HUES6 (cell line): ENCODE results near the gene BANF2.

ENCODE experiments used
- H3K27ac ChIP-seq: 2 replicates; pipeline ENCODE4 v1.7.0; 2013; ENCODE audit warnings: low read depth, mild to moderate bottlenecking, low read length, inconsistent platforms
- H3K27me3 ChIP-seq: 2 replicates; pipeline ENCODE4 v1.6.1; 2013; ENCODE audit warnings: low read length; ENCODE audit not compliant: control insufficient read depth, insufficient read depth
- H3K36me3 ChIP-seq: 2 replicates; pipeline ENCODE4 v1.6.1; 2013; ENCODE audit warnings: low read length; ENCODE audit not compliant: control insufficient read depth, insufficient read depth
- H3K4me1 ChIP-seq: 2 replicates; pipeline ENCODE4 v1.6.1; 2013; ENCODE audit warnings: low read length; ENCODE audit not compliant: control insufficient read depth, insufficient read depth
- H3K4me3 ChIP-seq: 2 replicates; pipeline ENCODE4 v1.5.1; 2013; ENCODE audit warnings: low read depth, low read length
- H3K9ac ChIP-seq: one replicate; pipeline ENCODE4 v1.6.1; 2013; ENCODE audit warnings: mild to moderate bottlenecking, low read length
- H3K9me3 ChIP-seq: 2 replicates; pipeline ENCODE4 v1.6.1; 2013; ENCODE audit warnings: low read depth, low read length; ENCODE audit not compliant: control insufficient read depth, insufficient read depth

The BANF2 gene

DNA sequence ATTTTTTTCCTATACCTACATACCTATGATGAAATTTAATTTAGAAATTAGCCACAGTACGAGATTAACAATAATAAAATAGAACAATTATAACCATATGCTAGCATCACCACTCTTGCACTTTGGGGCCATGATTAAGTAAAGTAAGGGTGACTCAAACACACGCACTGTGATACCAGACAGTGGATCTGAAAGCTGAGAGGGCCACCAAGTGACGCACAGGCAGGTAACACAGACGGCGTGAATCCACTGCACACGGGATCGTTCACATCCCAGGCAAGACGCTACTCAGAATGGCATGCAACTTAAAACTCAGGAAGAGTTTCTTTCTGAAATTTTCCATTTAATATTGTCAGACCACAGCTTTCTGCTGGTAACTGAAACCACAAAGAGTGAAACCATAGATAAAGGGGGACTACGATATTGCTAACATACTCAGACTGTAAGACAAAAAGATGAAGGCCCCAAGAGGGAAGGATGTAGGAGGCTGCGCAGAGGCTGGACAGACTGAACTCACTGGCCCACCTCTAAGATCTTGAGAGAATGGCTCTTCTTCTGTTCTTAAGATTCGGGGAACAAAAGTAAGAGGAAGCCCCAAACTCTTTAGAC is 35.6 kb upstream of the BANF2 start:
- no peak overlapping the region for H3K27ac ChIP-seq
- peaks cover 41% of the 10 kb centered on the region for H3K4me1 ChIP-seq

DNA sequence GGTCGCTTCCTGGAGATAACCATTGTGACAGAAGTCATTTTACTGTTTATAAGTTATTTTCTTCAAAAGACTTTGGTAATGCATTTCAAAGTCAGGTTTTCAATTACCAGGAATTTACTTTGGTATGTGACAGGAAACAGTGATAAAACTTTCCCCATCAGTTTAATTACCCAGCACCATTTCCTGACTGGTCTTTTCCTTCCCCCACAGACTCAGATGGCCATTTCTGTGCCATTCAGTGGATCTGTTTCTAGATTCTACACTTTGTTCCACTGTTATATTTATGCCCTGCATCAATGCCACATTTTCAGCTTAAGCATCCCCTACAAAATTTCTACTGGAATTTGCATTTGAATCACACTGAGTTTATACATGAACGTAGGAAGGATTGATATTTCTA is 34.0 kb upstream of the BANF2 start:
- Histone ChIP-seq H3K4me3 (no peak overlapping the region), H3K27ac (no peak overlapping the region), H3K36me3 (peaks cover 27% of the 10 kb centered on the region), H3K9me3 (no peaks in the 10 kb centered on the region), H3K9ac (no peak overlapping the region), H3K27me3 (no peaks in the 10 kb centered on the region), H3K4me1 (peaks cover 41% of the 10 kb centered on the region)

More for the DNA sequence above, 35.6 kb upstream of the BANF2 start:
- Histone ChIP-seq H3K9ac (no peak overlapping the region), H3K36me3 (peaks cover 33% of the 10 kb centered on the region), H3K9me3 (no peaks in the 10 kb centered on the region), H3K27me3 (no peaks in the 10 kb centered on the region), H3K4me3 (no peak overlapping the region)

DNA sequence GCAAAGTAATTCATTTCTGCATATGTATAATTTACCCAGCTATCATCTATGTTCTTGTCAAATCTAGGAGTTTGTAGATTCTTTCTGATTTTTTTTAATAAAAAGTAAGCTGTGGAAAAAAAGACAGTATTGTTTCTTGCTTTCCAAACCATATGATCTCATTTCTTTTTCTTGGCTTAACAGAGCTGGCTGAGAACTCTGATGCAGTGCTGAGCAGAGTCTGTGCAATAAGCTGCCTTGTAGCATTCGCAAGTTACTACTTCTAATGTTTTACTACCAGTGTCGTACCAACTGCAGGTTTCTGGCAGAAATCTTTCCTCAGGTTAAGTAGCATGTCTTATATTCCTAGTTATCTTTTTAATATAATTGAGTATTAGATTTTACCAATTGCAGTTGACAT is 33.3 kb upstream of the BANF2 start:
- Histone ChIP-seq H3K9me3 (no peaks in the 10 kb centered on the region), H3K4me3 (no peak overlapping the region), H3K9ac (no peak overlapping the region), H3K4me1 (peaks cover 41% of the 10 kb centered on the region), H3K27ac (no peak overlapping the region; the same call in 1 of the 2 replicates), H3K27me3 (no peaks in the 10 kb centered on the region), H3K36me3 (peaks cover 26% of the 10 kb centered on the region)

DNA sequence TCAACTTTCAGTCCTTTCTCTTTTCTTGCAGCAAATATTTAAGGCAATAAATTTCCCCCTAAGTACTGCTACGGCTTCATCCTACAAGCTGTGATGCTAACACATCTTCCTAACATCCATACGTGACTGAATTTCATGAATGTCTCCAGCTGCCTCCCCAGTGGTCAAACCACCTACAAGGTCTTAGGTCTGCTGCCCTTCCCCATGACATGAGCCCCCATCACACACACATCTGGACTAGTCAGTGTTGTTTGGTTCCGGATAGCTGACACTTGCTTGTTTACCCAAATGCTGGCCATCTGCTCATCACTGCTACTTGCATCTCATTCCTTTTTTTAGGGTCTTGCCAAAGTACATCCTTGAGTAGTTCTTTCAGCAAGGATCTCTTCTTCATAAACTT is 32.3 kb upstream of the BANF2 start:
- Histone ChIP-seq H3K4me3 (no peak overlapping the region), H3K9ac (no peak overlapping the region), H3K27ac (no peak overlapping the region), H3K27me3 (no peaks in the 10 kb centered on the region), H3K9me3 (no peaks in the 10 kb centered on the region), H3K4me1 (peaks cover 38% of the 10 kb centered on the region), H3K36me3 (peaks cover 23% of the 10 kb centered on the region)

DNA sequence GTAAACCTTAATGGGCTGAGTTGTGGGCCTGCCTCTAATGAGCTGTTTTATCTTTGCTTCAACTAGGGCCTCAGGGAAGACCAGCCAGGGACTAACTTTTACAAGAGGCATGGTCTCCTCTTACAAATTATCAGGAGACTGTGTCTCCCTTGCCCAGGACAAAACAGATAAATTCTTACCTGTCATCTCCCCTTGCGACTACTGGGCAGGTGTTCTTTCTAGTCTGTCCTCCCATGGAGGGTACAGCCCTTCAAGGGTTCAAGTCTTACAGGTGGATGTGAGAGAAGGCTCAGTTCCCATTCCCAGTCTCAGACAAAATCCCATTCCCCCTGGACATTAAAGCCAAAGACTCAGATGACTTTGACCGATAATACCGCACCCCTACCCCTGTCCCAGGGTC is 31.3 kb upstream of the BANF2 start:
- no peak overlapping the region for H3K27ac ChIP-seq
- no peak overlapping the region for H3K9ac ChIP-seq
- H3K27me3 ChIP-seq = no peaks in the 10 kb centered on the region
- H3K4me3 ChIP-seq = no peak overlapping the region
- peaks cover 21% of the 10 kb centered on the region for H3K36me3 ChIP-seq
- no peaks in the 10 kb centered on the region for H3K9me3 ChIP-seq
- peaks cover 30% of the 10 kb centered on the region for H3K4me1 ChIP-seq

DNA sequence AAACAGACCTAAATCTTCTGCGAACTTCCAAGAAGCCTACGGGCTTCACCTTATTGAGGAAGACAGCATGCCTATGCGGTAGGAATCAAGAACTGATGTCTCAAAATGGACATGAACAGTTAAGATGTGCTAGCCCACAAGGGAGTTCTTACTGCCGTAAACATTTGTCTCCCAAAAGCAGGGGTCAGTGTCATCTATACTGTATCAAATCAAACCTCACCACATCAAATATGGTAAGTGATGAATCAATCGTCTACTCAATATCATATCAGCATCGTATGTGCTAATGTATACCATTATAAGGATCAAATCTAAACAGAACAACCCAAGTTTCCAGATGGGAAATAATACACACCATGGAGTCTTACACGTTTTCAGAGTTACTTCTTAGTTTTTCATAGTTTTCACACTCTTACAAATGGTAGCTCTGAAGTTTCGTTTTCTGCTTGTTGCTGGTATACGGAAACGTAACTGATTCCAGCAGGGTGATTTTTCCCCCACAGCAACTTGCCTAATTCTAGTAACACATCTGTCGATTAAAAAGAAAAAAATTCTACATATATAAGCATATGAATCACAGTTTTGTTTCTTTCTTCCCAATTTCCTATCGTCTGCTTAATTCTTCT is 30.3 kb upstream of the BANF2 start:
- no peak overlapping the region for H3K4me3 ChIP-seq
- no peak overlapping the region for H3K27ac ChIP-seq
- no peak overlapping the region for H3K9ac ChIP-seq
- no peaks in the 10 kb centered on the region for H3K9me3 ChIP-seq
- H3K27me3 ChIP-seq = no peaks in the 10 kb centered on the region
- peaks cover 21% of the 10 kb centered on the region for H3K36me3 ChIP-seq
- peaks cover 21% of the 10 kb centered on the region for H3K4me1 ChIP-seq

DNA sequence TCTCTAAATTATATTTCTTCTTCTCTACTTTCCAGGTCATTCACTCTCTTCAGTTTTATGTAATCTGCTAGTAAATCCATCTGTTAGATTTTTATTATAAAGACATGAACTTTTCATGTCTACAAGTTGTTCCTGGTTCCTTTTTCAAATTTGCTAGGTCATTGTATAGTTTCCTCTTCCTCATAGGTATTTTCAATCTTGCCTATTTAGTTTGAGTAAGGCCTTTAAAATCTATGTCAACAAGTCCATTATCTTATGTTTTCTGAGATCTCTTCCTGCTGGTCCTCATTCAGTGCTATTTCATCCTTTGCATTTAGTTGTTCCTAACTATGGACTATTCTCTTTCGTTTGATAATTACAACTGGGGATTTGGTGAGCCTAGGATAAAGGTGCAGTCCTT is 28.8 kb upstream of the BANF2 start:
- Histone ChIP-seq H3K4me1 (peaks cover 12% of the 10 kb centered on the region), H3K27ac (no peak overlapping the region), H3K36me3 (peaks cover 34% of the 10 kb centered on the region)

DNA sequence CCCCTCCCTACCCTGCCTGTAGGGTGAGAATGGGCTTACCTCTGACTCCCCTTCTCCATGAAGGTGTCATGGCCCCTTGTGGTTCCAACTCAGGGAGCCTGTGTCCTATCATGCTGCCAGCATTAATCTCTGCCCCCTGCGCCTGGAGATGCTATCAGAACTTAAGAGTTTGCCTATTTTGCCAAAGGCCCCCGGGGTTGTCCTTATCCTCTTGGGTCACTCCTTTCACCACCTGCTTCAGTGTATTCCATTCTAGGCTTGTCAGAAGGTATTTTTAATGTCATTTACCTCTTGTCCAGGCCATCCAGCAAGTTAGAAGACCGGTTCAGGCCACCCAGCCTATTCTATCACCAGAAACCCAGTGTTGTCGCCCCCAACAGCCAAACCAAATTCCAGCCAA is 28.2 kb upstream of the BANF2 start:
- H3K4me1 ChIP-seq = peaks cover 9% of the 10 kb centered on the region; the same call in 1 of the 2 replicates
- peaks cover 39% of the 10 kb centered on the region for H3K36me3 ChIP-seq
- H3K27me3 ChIP-seq = no peaks in the 10 kb centered on the region
- no peak overlapping the region for H3K27ac ChIP-seq
- no peaks in the 10 kb centered on the region for H3K9me3 ChIP-seq
- no peak overlapping the region for H3K9ac ChIP-seq
- H3K4me3 ChIP-seq = no peak overlapping the region

More for the DNA sequence above, 28.8 kb upstream of the BANF2 start:
- Histone ChIP-seq H3K4me3 (no peak overlapping the region), H3K9ac (no peak overlapping the region), H3K27me3 (no peaks in the 10 kb centered on the region), H3K9me3 (no peaks in the 10 kb centered on the region)

DNA sequence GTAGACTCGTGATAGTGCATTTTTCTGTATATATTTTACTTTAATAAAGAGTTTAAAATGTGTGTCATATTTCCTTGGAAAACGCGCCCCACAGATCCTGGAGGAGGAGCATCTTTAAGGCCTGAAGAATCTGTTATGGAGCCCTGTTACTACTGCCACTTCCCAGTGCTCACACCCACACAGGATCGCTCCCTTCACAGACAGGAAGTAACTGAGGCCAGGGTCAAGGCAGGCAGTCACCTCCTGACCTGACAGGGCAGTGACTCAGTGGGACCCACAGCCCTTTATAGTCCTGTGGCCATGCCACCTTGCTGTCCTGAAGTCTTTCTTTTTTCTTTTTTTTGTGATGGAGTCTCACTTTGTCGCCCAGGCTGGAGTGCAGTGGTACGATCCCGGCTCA is 26.7 kb upstream of the BANF2 start:
- H3K4me3 ChIP-seq = no peak overlapping the region
- H3K36me3 ChIP-seq = peaks cover 41% of the 10 kb centered on the region
- no peaks in the 10 kb centered on the region for H3K9me3 ChIP-seq
- peaks cover 9% of the 10 kb centered on the region; the same call in 1 of the 2 replicates for H3K4me1 ChIP-seq
- H3K27ac ChIP-seq = no peak overlapping the region
- H3K27me3 ChIP-seq = no peaks in the 10 kb centered on the region
- no peak overlapping the region for H3K9ac ChIP-seq

DNA sequence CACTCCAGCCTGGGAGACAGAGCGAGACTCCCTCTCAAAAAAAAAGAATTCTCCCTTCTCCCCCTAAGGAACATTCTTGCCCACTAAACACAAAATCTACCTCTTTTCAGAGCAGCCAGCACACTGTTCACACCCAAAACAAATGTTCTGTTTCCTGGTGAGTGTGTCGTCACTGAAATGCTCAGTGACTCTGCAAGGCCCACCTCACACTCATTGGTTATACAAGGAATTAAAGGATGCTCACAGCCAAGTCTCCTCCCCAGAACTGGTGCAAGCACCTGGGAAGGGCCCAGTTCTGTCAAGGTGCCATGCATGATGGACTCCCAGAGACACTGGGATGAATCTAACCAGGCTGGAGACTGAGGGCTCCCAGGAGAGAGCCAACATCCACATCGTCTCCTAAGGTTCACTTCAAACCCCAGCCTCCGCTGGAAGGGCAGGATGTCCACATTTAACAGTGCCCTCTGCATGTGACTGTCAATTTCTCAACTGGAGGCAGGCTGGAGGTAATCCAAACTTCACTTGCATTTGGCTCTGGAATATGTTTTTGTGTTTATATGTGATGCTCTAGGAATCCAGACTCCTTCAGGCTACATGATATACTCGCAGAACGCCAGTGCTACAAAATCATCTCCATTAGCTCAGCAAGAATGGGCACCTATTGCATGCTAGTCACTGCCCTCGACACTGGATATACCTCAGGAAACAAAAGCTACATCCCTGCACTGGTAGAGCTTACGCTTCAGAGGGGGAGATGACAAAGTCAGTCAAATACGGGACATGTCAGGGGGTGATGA is 24.8 kb upstream of the BANF2 start:
- peaks cover 22% of the 10 kb centered on the region for H3K4me1 ChIP-seq
- no peak overlapping the region for H3K4me3 ChIP-seq
- no peaks in the 10 kb centered on the region for H3K9me3 ChIP-seq
- H3K27ac ChIP-seq = no peak overlapping the region
- peaks cover 47% of the 10 kb centered on the region for H3K36me3 ChIP-seq
- H3K9ac ChIP-seq = no peak overlapping the region
- no peaks in the 10 kb centered on the region for H3K27me3 ChIP-seq
